Measurements from ENCODE around the gene IQCN.
A peak's percentile ranks its signal among the peaks of the same experiment; 100 is the strongest.

Gene IQCN

GRCh38 chr19:18263324-18264136 is 10.7 kb downstream of the IQCN start:
- no peak for DNase-seq

GRCh38 chr19:18262917-18263316 is 11.3 kb downstream of the IQCN start:
- no peak for DNase-seq

GRCh38 chr19:18262144-18262543 is 12.1 kb downstream of the IQCN start:
- no peak for DNase-seq

GRCh38 chr19:18261474-18261873 is 12.8 kb downstream of the IQCN start:
- no peak for DNase-seq

- DNase-seq: no peak
Observed at GRCh38 chr19:18259893-18260292, 14.4 kb downstream of the IQCN start.

GRCh38 chr19:18257503-18258470 is 16.5 kb downstream of the IQCN start:
- no peak for DNase-seq

GRCh38 chr19:18254546-18255503 is 19.4 kb downstream of the IQCN start:
- DNase-seq: peak; percentile 86

GRCh38 chr19:18253716-18254115 is 20.5 kb downstream of the IQCN start:
- DNase-seq: no peak

- no peak for DNase-seq
Observed at GRCh38 chr19:18253130-18253529, 21.1 kb downstream of the IQCN start.

GRCh38 chr19:18252370-18252717 is 21.9 kb downstream of the IQCN start:
- DNase-seq: no peak

GRCh38 chr19:18251587-18252369 is 22.5 kb downstream of the IQCN start:
- DNase-seq: peak; percentile 76

- no peak for DNase-seq
Observed at GRCh38 chr19:18249834-18250233, 24.4 kb downstream of the IQCN start.

GRCh38 chr19:18245297-18245696 is 29.0 kb downstream of the IQCN start:
- DNase-seq: no peak

GRCh38 chr19:18239303-18239702 is 34.9 kb downstream of the IQCN start:
- no peak for DNase-seq

GRCh38 chr19:18234194-18234593 is 40.1 kb downstream of the IQCN start:
- no peak for DNase-seq

- peak; percentile 63 for DNase-seq
Observed at GRCh38 chr19:18233224-18233825, 40.9 kb downstream of the IQCN start.

- peak; percentile 82 for DNase-seq
Observed at GRCh38 chr19:18232540-18233223, 41.6 kb downstream of the IQCN start.

GRCh38 chr19:18231775-18232174 is 42.5 kb downstream of the IQCN start:
- DNase-seq: no peak

GRCh38 chr19:18230941-18231734 is 43.1 kb downstream of the IQCN start:
- no peak for DNase-seq

- no peak for DNase-seq
Observed at GRCh38 chr19:18229915-18230314, 44.3 kb downstream of the IQCN start.
